GM12891 (cell line): Measurements from ENCODE around the gene CD248.
A peak's percentile ranks its signal among the peaks of the same experiment; 100 is the strongest.

Experiments used
- DNase-seq: peaks from one replicate; pipeline ENCODE4 v3.0.0; 2011; ENCODE audit warnings: low spot score; ENCODE audit not compliant: insufficient read length
- FAIRE-seq: peaks from 2 replicates; lab custom pipeline; 2011; peaks lifted over from hg19 to GRCh38; lab: Jason Lieb, UNC
- PAX5 ChIP-seq: IDR thresholded peaks from 2 replicates; pipeline ENCODE4 v1.6.1; 2011; ENCODE audit warnings: low read length, moderate library complexity, mild to moderate bottlenecking; ENCODE audit not compliant: insufficient read depth, severe bottlenecking
- POLR2A ChIP-seq: IDR thresholded peaks from 2 replicates; pipeline ENCODE4 v1.6.1; 2011; ENCODE audit warnings: low read depth, low read length, control low read depth
- POLR2AphosphoS5 ChIP-seq: IDR thresholded peaks from 2 replicates; pipeline ENCODE4 v1.6.1; 2011; ENCODE audit warnings: low read depth, low read length, control low read depth
- POU2F2 ChIP-seq: IDR thresholded peaks from 2 replicates; pipeline ENCODE4 v1.6.1; 2011; ENCODE audit warnings: low read depth, mild to moderate bottlenecking, control low read depth, low read length, moderate library complexity
- SPI1 ChIP-seq: IDR thresholded peaks from 2 replicates; pipeline ENCODE4 v1.6.1; 2011; ENCODE audit warnings: low read depth, low read length, control low read depth
- TAF1 ChIP-seq: IDR thresholded peaks from 2 replicates; pipeline ENCODE4 v1.6.1; 2011; ENCODE audit warnings: low read depth, low read length, control low read depth

Gene CD248

DNA sequence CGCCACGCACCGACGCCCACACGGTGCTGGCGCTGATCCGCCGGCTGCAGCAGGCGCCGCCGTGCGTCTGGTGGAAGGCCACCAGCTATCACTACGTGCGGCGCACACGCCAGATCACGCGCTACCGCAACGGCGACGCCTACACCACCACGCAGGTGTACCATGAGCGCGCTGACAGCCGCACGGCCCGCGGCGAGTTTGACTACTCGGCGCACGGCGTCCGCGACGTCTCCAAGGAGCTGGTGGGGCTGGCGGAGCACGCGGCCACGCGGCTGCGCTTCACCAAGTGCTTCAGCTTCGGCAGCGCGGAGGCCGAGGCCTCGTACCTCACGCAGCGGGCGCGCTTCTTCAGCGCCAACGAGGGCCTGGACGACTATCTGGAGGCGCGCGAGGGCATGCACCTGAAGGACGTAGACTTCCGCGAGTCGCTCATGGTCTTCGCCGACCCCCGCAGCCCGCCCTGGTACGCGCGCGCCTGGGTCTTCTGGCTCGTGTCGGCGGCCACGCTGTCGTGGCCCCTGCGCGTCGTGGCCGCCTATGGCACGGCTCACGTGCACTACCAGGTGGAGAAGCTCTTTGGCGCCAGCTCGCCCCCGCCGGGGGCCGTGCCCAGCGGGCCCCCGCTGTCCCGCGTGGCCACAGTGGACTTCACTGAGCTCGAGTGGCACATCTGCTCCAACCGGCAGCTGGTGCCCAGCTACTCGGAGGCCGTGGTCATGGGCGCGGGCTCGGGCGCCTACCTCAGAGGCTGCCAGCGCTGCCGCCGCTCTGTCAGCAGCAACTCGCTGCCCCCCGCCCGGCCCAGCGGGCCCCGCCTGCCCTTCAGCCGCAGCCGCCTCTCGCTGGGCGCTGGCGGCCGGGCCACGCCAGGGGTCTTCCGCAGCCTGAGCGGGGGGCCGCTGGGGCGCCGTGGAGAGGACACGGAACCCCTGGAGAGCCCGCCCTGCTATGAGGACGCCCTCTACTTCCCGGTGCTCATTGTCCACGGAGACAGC lies 21.9 kb downstream of the CD248 start:
- FAIRE-seq (no peak), DNase-seq (no peak)
- no peak for TF ChIP-seq TAF1
- no peak for TF ChIP-seq POLR2A
- no peak for TF ChIP-seq POU2F2
- no peak for TF ChIP-seq PAX5
- no peak for TF ChIP-seq SPI1
- no peak for TF ChIP-seq POLR2AphosphoS5

DNA sequence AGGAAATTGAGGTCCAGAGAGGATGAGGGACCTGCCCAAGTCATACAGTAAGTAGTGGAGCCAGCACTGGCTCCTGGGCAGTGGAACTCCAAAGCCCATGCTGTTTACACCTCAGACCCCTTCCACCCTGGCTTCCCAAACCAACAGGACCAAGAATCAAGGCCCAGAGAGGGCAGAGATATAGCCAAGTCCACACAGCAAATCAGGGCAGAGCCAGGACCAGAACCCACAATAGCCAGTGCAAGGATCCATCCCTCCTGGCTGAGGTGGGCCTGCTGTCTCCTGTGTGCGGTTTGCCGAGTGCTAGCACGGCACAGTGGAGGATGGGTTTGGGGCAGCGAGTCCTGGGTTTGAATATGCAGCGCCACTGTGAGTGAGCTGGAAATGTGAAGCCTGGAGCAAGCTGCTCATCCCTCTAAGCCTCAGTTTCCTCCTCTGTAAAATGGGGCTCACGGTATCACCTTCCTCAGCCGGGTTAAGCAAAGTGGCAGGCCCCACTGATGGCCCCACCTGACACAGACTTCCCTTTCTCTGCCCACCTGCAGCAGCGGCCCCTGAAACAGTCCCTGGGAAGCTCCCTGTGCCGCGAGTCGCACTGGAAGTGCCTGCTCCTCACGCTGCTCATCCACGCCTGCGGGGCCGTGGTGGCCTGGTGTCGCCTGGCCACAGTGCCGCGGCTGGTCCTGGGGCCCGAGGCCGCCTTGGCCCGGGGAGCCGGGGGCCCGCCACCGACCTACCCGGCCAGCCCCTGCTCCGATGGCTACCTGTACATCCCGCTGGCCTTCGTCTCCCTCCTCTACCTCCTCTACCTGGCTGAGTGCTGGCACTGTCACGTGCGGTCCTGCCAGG lies 22.8 kb downstream of the CD248 start:
- FAIRE-seq (no peak), DNase-seq (no peak)
- TF ChIP-seq PAX5 (no peak), POLR2AphosphoS5 (no peak), POLR2A (no peak), POU2F2 (no peak), TAF1 (no peak), SPI1 (no peak)

DNA sequence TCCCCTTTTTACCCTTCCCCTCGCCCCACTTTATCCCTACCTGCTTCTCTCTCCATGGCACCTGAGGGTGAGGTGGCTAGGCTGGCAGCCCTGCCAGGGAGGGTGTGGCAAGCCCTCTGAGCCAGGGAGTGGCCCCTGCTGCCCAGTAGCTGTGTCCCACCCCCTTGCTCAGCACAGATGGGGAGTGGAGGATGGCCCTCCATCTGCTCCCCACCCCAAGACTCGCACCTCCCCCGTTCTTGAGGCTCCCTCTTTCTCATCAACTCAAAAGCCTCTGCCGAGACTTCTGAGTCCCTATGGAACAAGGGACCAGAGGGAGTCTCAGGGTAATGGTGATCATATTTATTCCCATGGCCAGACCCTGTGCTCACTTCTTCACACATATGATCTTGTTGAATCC lies 23.5 kb downstream of the CD248 start:
- FAIRE-seq = no peak
- TF ChIP-seq TAF1 = no peak
- no peak for TF ChIP-seq PAX5
- no peak for TF ChIP-seq POLR2AphosphoS5
- no peak for TF ChIP-seq SPI1
- TF ChIP-seq POLR2A = no peak
- no peak for TF ChIP-seq POU2F2
- no peak for DNase-seq

DNA sequence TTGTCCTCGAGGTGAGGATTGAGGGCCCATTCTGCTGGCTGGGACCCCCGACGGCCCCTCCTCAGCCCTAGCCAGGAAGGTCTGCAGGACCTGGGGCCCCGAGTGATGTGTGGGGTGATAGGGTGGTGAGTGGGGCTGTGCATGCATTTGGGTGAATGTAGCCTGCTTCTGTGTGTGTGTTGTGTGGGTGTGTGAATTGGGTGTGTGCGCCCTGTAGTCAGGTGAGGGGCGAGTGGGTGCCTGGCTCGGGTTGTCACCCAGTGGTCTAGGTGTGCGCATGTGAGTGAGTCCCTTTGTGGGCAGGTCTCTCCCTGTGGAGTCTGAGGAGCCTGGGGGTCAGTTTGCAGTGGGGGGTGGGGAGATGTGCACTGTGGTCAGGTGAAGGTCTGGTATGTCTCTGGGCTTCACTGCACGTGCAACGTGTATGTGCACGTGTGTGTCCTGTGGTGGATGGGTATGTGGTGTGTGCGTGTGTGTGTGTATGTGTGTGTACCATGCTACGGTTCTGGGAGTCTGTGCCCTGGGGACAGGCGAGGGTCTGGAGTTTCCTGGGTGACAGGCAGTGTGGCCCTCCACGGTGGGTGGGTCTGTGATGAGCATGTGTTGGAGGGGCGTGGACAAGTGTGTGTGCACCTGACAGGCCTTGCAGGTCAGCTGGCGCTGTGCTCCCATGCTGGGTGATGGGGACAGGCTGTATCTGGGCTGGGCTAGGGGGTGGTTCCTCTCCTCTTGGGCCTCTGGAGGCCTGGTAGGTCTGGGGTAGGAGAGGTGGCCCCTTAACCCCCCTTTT lies 24.1 kb downstream of the CD248 start:
- no peak for TF ChIP-seq PAX5
- no peak for TF ChIP-seq SPI1
- no peak for TF ChIP-seq POU2F2
- no peak for TF ChIP-seq POLR2AphosphoS5
- TF ChIP-seq POLR2A = no peak
- no peak for TF ChIP-seq TAF1
- FAIRE-seq = no peak
- DNase-seq = no peak

DNA sequence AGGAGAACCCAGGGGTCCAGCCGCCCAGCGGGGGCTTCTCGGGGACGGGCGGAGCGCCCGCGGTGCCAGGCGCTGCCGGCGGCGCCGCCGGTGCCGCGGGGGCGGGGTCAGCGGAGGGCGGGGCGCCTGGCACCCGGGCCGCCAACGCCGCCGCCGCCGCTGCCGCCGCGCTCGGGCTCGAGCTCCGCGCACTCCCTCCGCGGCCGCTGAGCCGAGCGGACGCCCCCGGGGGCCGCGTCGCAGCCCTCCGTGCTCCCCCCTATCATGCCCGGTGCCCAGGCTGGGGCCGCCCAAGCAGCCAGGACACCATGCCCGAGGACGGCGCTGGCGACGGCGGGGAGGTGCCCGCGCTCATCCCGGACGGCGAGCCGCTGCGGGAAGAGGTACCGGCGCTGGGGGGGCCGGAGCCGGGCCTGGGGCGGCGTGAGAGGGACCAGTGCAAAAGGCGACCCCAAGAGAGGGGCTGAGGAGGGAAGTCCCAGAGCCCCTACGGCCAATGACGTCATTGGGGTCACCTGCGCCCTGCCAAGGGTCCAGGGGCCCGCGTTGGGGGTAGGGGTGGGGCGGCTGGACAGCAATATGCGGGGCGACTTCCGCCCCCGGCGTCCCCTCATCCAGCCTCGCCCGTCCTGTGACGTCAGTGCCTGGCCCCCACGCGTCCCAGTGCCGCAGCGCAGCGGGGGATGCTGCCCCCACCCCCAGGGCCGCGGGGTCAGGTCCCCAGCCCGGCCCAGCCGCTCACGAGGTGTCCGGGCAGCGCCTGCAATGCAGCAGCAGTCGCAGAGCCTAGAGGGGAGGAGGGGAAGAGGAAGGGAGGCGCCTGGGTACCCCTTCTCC lies 24.9 kb downstream of the CD248 start, which contains the start of gene TMEM151A:
Gene TMEM151A, plus strand, starts transcription at position 189 of the 837 bp plus-strand sequence. Its CDS starts 120 bp downstream, at position 309.
- FAIRE-seq (no peak), DNase-seq (no peak)
- no peak for TF ChIP-seq POLR2A
- TF ChIP-seq PAX5 = no peak
- TF ChIP-seq POU2F2 = no peak
- no peak for TF ChIP-seq SPI1
- no peak for TF ChIP-seq POLR2AphosphoS5
- TF ChIP-seq TAF1 = no peak

DNA sequence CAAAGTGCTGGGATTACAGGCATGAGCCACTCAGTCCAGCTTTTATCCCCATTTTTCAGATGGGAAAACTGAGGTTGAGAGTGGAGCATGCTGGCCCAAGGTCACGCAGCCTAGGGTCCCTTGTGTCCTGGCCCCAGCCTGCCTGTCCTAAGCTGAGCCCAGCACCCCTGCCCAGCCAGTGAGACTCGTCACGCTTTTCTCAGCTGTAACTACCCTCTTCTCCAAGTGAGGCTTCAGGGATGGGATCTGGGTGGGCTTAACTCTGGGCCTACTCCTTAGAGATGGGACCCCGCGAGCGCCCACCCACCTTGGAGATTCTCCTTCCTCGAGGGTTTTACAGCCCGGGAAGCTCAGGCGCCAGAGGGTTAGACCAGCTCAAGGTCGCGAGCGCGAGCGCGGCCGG lies 25.5 kb downstream of the CD248 start:
- no peak for TF ChIP-seq PAX5
- TF ChIP-seq TAF1 = no peak
- FAIRE-seq (no peak), DNase-seq (no peak)

DNA sequence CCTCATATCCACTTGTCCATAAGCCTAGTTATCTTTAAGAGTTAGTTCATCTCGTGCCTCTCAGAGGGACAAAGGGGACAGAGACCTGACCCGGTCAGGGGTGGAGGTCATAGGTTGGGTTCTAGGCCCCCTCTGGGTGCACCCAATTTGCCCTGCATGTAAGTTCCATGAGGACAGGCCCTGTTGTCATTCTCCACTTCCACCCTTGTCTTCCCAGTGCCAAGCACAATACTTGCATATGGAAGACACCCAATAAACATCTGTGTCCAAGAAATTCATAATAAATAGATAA lies 26.6 kb downstream of the CD248 start:
- FAIRE-seq (no peak), DNase-seq (no peak)
- no peak for TF ChIP-seq POU2F2
- no peak for TF ChIP-seq POLR2AphosphoS5
- no peak for TF ChIP-seq POLR2A
- no peak for TF ChIP-seq TAF1
- TF ChIP-seq SPI1 = no peak
- TF ChIP-seq PAX5 = no peak

DNA sequence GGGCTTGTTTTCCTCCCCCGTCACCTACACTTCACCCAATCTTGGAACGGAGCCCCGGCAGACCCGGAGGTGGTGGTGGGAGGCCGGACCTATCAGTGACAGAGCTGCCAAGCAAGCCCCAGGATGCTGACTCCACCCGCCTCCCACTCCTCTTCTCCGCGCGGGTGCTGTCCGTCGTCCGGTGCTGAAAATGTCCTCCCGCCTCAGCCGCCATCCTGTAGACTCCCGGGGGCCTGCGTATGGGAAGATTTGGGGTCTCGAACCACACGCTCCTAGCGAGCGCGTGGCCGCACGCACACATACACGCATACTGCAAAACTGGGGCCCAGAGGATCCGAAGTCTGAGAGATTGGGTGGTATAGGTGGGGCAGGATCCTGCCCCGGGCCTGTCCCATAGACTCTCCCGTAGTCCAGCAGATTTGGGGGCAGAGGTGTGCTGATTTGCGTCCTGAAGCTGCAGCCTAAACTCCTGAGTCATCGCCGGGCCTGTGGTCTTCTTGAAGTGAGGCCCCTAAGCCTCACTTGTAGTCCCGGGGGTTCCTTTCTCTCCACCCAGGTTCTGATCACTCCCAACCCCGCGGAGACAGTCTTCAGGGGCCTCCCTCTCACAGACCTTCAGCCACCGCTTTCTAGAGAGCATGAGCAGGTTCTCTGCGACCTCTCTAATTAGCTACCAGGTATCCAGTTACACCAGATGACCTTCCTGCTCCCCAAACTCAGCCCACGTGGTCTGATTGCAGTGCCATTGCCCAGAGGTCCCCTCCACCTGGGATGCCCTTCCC lies 27.1 kb downstream of the CD248 start:
- DNase-seq (peak; percentile 90), FAIRE-seq (no peak)
- TF ChIP-seq SPI1 = no peak
- TF ChIP-seq TAF1 = no peak; the same call in 1 of the 2 replicates
- TF ChIP-seq POU2F2 = 0 out of 2 replicates have a peak, but pooled peaks have one; percentile 32
- no peak for TF ChIP-seq POLR2AphosphoS5
- no peak for TF ChIP-seq PAX5
